ENCODE results near the gene EXPH5.

The EXPH5 gene

DNA sequence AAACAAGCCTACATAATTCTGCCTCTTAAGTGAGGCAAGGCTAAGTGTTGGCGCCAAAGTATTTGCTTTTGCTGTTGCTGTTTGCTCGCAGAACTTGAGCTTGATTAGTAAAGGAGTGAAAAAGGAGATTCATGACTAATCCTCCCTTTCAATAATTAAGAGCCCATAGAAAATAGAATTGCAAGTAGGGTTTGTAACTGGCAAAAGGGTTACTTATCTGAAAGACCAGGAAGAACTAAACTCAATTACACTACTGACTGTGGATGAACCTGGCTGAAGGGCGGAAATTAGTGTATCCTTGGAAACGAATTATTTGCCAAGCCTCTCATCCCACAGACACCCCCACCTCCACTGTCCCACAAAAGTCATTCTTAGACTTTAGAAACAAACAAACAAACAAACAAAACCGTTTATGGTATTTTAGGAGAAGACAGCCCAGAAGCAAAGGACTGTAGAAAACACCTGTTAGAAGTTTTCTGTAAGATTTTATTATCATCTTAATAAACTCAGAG lies 411 bp upstream of the EXPH5 start:
- peak overlapping the region; percentile 69 for H3K4me3 ChIP-seq (ENCODE audit: low read depth, low read length)
- in situ Hi-C loops (cut with HindIII; ENCODE audit: low sequenced_read_pairs) = no loop called here
- TF ChIP-seq, protein P1, sequence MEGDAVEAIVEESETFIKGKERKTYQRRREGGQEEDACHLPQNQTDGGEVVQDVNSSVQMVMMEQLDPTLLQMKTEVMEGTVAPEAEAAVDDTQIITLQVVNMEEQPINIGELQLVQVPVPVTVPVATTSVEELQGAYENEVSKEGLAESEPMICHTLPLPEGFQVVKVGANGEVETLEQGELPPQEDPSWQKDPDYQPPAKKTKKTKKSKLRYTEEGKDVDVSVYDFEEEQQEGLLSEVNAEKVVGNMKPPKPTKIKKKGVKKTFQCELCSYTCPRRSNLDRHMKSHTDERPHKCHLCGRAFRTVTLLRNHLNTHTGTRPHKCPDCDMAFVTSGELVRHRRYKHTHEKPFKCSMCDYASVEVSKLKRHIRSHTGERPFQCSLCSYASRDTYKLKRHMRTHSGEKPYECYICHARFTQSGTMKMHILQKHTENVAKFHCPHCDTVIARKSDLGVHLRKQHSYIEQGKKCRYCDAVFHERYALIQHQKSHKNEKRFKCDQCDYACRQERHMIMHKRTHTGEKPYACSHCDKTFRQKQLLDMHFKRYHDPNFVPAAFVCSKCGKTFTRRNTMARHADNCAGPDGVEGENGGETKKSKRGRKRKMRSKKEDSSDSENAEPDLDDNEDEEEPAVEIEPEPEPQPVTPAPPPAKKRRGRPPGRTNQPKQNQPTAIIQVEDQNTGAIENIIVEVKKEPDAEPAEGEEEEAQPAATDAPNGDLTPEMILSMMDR (IDR thresholded peaks at IDR 0.05; ENCODE audit: low read depth, low read length) = no peak
- no peak for DNase-seq (ENCODE audit: low read depth, low spot score)

DNA sequence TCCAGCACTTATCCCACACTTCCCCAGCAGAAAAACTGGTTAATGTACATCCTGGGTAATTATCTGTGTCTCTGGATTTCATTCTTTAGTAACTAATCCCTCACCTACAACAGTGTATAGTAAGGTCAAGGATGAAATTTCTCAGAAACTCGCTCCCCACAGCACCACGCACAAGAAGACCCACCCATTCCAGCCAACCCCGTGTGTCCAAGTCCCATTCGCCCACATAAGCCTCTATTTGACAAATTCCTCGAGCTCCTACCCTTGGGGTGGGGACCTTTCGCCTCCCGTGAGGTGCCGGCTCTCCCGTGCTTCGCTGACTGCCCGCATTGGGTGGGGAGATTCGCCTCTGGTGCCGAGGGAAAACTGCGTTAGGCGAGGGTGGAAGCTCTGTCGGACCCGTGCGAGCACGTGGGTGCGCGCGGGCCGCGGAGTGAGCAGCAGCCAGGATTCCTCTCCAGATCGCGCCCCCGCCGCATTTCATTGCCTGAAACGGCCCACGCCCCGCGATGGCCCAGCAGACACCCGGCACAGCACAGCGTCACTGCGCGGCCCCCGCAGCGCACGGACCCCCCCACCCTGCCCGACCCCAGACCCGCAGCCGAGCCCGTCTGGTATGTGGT lies 866 bp downstream of the EXPH5 start:
- TF ChIP-seq, protein P1 (IDR thresholded peaks at IDR 0.05; ENCODE audit: low read depth, low read length) = no peak
- in situ Hi-C loops (cut with HindIII; ENCODE audit: low sequenced_read_pairs) = no loop called here
- peak overlapping the region; percentile 69 for H3K4me3 ChIP-seq (ENCODE audit: low read depth, low read length)
- no peak for DNase-seq (ENCODE audit: low read depth, low spot score)

DNA sequence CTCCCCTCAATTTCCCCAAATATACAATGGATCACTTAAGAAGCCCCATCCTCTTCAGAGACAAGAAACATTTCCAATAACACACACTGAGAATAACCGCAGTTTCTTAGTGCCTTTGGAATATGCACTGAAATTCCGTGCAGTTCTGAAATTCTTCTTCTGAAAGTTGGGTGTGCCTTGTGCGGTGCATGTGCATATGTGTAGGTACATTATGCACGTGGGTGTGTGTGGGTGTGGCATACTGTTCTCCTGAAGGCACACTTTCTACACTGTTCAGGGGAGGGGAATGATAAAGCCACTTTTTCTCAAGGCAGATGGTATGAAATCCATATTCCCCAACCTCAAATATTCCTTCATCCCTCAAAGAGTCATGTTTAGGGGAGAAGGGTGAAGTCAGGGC lies 1.7 kb downstream of the EXPH5 start:
- no peak overlapping the region for H3K4me3 ChIP-seq (ENCODE audit: low read depth, low read length)
- DNase-seq (ENCODE audit: low read depth, low spot score) = no peak
- TF ChIP-seq, protein P1 (IDR thresholded peaks at IDR 0.05; ENCODE audit: low read depth, low read length) = no peak
- in situ Hi-C loops (cut with HindIII; ENCODE audit: low sequenced_read_pairs) = no loop called here

DNA sequence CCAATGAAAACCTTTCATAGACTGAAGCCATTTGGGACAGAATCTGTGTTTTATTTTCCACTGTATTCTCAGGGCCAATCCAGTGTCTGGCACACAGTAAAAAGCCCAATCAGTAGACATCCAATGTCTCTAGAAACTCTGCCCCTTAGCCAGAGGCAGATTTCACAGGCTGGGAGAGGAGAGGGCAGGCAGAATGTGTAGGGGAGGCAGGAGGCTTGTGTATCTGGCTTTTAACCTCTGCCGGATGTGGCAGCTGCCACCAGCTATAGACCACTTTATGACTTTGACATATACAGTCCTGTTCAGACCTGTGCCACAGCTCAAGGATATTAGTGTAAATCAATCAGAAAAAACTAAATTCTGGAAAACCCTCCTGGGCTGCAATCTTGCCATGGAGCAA lies 4.4 kb downstream of the EXPH5 start:
- DNase-seq (ENCODE audit: low read depth, low spot score) = no peak
- TF ChIP-seq, protein P1 (IDR thresholded peaks at IDR 0.05; ENCODE audit: low read depth, low read length) = no peak
- H3K4me3 ChIP-seq (ENCODE audit: low read depth, low read length) = no peak overlapping the region
- in situ Hi-C loops (cut with HindIII; ENCODE audit: low sequenced_read_pairs) = no loop called here

DNA sequence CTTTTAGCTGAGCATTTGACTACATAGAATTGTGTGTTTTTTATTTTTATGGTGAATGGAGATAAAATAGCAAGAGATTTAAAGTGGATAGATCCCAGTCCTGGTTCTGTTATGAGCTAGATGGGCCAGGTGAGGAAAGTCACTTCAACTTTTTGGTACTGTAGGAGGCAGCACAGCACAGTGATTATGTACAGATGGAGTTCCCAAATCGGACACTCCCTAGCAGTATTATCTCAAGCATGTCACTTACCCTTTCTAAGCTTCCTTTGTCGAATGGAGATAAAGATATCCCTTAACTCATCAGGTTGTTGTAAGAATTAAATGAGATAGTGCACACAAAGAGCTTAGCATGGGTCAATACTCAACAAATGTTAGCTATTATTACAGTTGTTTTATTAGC lies 5.3 kb downstream of the EXPH5 start:
- TF ChIP-seq, protein P1 (IDR thresholded peaks at IDR 0.05; ENCODE audit: low read depth, low read length) = no peak
- no peak overlapping the region for H3K4me3 ChIP-seq (ENCODE audit: low read depth, low read length)
- DNase-seq (ENCODE audit: low read depth, low spot score) = no peak
- in situ Hi-C loops (cut with HindIII; ENCODE audit: low sequenced_read_pairs) = no loop called here

DNA sequence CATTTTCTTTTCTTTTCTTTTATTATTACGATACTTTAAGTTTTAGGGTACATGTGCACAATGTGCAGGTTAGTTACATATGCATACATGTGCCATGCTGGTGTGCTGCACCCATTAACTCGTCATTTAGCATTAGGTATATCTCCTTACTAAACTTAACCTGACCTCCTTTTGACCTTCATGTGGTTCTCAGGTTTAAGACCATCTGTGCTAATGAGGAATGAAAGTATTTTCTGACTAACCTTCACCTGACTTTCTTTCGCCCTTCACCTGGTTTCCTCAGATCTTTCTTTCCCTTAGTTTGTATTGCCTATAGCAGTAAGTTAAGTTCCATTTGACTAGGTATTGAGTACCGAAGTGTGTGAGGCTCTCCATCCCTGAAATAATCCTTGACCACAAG lies 6.5 kb downstream of the EXPH5 start:
- TF ChIP-seq, protein P1 (IDR thresholded peaks at IDR 0.05; ENCODE audit: low read depth, low read length) = no peak
- in situ Hi-C loops (cut with HindIII; ENCODE audit: low sequenced_read_pairs) = no loop called here
- no peak for DNase-seq (ENCODE audit: low read depth, low spot score)
- no peak overlapping the region for H3K4me3 ChIP-seq (ENCODE audit: low read depth, low read length)

Measured in astrocyte of the spinal cord (primary cell).